B cell (primary cell): ENCODE results near the gene TFAP2D.

Source experiments
- EZH2 ChIP-seq: IDR thresholded peaks from 2 replicates; pipeline ENCODE4 v1.6.1; 2012; ENCODE audit warnings: borderline replicate concordance, low read depth, mild to moderate bottlenecking, moderate library complexity, low read length; ENCODE audit not compliant: insufficient read depth, poor library complexity, severe bottlenecking
- TF ChIP-seq, protein P1 (sequence below): fragments of 200-600 bp; IDR thresholded peaks from one replicate; pipeline ENCODE4 v1.8.0; 2022; ENCODE audit warnings: antibody characterized with exemption, mild to moderate bottlenecking

DNA sequence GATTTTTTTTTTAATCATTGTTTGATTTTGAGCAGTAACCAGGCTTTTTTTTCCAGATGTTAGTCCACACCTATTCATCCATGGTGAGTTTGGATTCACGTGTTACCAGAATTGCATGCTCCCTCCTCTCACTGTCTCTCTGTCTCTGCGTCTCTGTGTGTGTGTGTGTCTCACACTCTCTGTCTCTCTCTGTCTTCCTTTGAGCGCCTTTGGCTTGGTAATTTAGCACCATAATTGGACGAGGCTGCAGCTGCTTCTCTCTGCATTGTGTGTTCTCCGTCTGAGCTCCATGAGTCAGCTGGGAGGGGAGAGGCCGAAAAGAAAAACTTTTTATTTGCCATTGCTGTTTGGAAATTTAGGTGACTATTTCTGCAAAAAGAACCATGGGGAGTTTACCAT, 108.8 kb downstream of the TFAP2D start:
- TF ChIP-seq, protein P1, sequence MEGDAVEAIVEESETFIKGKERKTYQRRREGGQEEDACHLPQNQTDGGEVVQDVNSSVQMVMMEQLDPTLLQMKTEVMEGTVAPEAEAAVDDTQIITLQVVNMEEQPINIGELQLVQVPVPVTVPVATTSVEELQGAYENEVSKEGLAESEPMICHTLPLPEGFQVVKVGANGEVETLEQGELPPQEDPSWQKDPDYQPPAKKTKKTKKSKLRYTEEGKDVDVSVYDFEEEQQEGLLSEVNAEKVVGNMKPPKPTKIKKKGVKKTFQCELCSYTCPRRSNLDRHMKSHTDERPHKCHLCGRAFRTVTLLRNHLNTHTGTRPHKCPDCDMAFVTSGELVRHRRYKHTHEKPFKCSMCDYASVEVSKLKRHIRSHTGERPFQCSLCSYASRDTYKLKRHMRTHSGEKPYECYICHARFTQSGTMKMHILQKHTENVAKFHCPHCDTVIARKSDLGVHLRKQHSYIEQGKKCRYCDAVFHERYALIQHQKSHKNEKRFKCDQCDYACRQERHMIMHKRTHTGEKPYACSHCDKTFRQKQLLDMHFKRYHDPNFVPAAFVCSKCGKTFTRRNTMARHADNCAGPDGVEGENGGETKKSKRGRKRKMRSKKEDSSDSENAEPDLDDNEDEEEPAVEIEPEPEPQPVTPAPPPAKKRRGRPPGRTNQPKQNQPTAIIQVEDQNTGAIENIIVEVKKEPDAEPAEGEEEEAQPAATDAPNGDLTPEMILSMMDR = no peak
- no peak for TF ChIP-seq EZH2
